ENCODE measurements around the gene PPDPF. TPM values are rescaled to one million over a fixed set of nuclear protein-coding genes. Genes with fewer than 3 reads are reported as not detected.

Gene PPDPF
- polyA plus RNA-seq, 3 donors: 13.4 to 39.9 (median 26.1) TPM

- H3K9ac ChIP-seq (ENCODE audit: insufficient read depth, low read length, poor library complexity, severe bottlenecking): no peak overlapping the region
- no peaks in the 10 kb centered on the region for H3K36me3 ChIP-seq (replicated peaks in 1 of 2; ENCODE audit: control insufficient read depth in 1 of 2, insufficient read depth in 2 of 2, low read length in 2 of 2)
- peak in 2 of 3 donors; percentile 29 to 59 for DNase-seq
- TF ChIP-seq, protein P1, sequence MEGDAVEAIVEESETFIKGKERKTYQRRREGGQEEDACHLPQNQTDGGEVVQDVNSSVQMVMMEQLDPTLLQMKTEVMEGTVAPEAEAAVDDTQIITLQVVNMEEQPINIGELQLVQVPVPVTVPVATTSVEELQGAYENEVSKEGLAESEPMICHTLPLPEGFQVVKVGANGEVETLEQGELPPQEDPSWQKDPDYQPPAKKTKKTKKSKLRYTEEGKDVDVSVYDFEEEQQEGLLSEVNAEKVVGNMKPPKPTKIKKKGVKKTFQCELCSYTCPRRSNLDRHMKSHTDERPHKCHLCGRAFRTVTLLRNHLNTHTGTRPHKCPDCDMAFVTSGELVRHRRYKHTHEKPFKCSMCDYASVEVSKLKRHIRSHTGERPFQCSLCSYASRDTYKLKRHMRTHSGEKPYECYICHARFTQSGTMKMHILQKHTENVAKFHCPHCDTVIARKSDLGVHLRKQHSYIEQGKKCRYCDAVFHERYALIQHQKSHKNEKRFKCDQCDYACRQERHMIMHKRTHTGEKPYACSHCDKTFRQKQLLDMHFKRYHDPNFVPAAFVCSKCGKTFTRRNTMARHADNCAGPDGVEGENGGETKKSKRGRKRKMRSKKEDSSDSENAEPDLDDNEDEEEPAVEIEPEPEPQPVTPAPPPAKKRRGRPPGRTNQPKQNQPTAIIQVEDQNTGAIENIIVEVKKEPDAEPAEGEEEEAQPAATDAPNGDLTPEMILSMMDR (IDR thresholded peaks at IDR 0.05): peak; percentile 45
- H3K27me3 Mint-ChIP-seq (ENCODE audit: low read depth in 3 of 3): peaks cover 9 to 24% (median 13%) of the 10 kb centered on the region in 3 donors
- H3K4me3 Mint-ChIP-seq: peak overlapping the region in 1 of 2 donors; percentile 63
- H3K27ac ChIP-seq (ENCODE audit: low read depth in 1 of 2, low read length in 2 of 2): peak overlapping the region in 1 of 2 donors; percentile 90
- H3K4me2 ChIP-seq (replicated peaks; ENCODE audit: extremely low read depth, low read length, poor library complexity, severe bottlenecking): peak overlapping the region; percentile 82
- H3K4me1 Mint-ChIP-seq: peaks cover 16% of the 10 kb centered on the region
- H2AFZ ChIP-seq (ENCODE audit: insufficient read depth, low read depth, low read length, poor library complexity, severe bottlenecking): peak overlapping the region; percentile 61
- WGBS (ENCODE audit: insufficient coverage): 89% methylated on average over 7 of the region's 27 CpGs
- no peaks in the 10 kb centered on the region for H3K79me2 ChIP-seq (ENCODE audit: insufficient read depth, low read length)
- peak overlapping the region in 1 of 3 experiments; percentile 77 for H3K4me3 ChIP-seq (replicated peaks in 1 of 3; ENCODE audit: low read depth in 2 of 3, low read length in 3 of 3)
- H3K9me3 Mint-ChIP-seq: peaks cover 0 to 3% (median 0%) of the 10 kb centered on the region in 7 donors
- no peaks in the 10 kb centered on the region for H3K9me3 ChIP-seq (replicated peaks in 1 of 2; ENCODE audit: control insufficient read depth in 1 of 2, insufficient read depth in 1 of 2, low read length in 2 of 2)
- peak overlapping the region in 2 of 7 donors; percentile 54 to 80 for H3K27ac Mint-ChIP-seq
- H3K27me3 ChIP-seq (ENCODE audit: control insufficient read depth in 2 of 2, insufficient read depth in 2 of 2, low read length in 2 of 2): peaks cover 0 to 21% of the 10 kb centered on the region in 2 donors
- no peaks in the 10 kb centered on the region for H4K20me1 ChIP-seq (ENCODE audit: insufficient read depth, low read length)
- H3K4me1 ChIP-seq (ENCODE audit: control insufficient read depth in 1 of 2, insufficient read depth in 2 of 2, low read length in 2 of 2): peaks cover 23 to 28% of the 10 kb centered on the region in 2 donors
- intact Hi-C loops (cut with micrococcal nuclease): loop anchor here (5.0 to 10.0 kb wide), 7 partner anchors 39 to 444 kb away; partner anchors contain the start of genes GMEB2 (in 2 of the 2), ABHD16B (in 1 of the 2), PRPF6 (in 1 of the 2) and TPD52L2 (in 1 of the 2)
- peaks cover 0 to 2% of the 10 kb centered on the region in 2 donors for H3K36me3 Mint-ChIP-seq
Observed at GRCh38 chr20:63538204-63539091, 17.9 kb downstream of the PPDPF start.

DNA sequence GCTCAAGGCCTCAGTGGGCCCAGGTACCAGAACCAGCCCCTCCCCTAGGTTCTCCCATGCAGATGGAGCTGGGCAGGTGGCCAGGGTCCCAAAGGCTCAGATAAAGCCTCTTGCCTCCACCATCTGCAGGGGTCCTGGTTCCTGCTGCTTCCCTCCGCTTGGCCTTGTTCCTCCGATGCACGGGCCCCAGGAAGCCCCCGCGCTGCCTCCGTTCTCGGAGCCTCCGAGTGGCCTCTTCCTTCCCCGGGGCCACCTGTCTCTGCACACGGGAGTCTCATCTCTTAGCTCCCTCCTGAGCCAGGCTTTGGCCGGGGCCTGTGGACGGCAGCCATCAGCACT, 18.5 kb downstream of the PPDPF start:
- no peaks in the 10 kb centered on the region for H3K79me2 ChIP-seq (ENCODE audit: insufficient read depth, low read length)
- WGBS (ENCODE audit: insufficient coverage): 66% methylated on average over 12 of the region's 12 CpGs
- peaks cover 0 to 2% of the 10 kb centered on the region in 2 donors for H3K36me3 Mint-ChIP-seq
- peaks cover 9 to 28% (median 13%) of the 10 kb centered on the region in 3 donors for H3K27me3 Mint-ChIP-seq (ENCODE audit: low read depth in 3 of 3)
- H3K4me3 Mint-ChIP-seq: no peak overlapping the region
- no peaks in the 10 kb centered on the region for H3K9me3 ChIP-seq (replicated peaks in 1 of 2; ENCODE audit: control insufficient read depth in 1 of 2, insufficient read depth in 1 of 2, low read length in 2 of 2)
- H4K20me1 ChIP-seq (ENCODE audit: insufficient read depth, low read length): no peaks in the 10 kb centered on the region
- peaks cover 23 to 28% of the 10 kb centered on the region in 2 donors for H3K4me1 ChIP-seq (ENCODE audit: control insufficient read depth in 1 of 2, insufficient read depth in 2 of 2, low read length in 2 of 2)
- H2AFZ ChIP-seq (ENCODE audit: insufficient read depth, low read depth, low read length, poor library complexity, severe bottlenecking): no peak overlapping the region
- H3K36me3 ChIP-seq (replicated peaks in 1 of 2; ENCODE audit: control insufficient read depth in 1 of 2, insufficient read depth in 2 of 2, low read length in 2 of 2): no peaks in the 10 kb centered on the region
- TF ChIP-seq, protein P1 (IDR thresholded peaks at IDR 0.05): no peak
- H3K27me3 ChIP-seq (ENCODE audit: control insufficient read depth in 2 of 2, insufficient read depth in 2 of 2, low read length in 2 of 2): peaks cover 0 to 21% of the 10 kb centered on the region in 2 donors
- H3K27ac Mint-ChIP-seq: no peak overlapping the region
- H3K27ac ChIP-seq (ENCODE audit: low read depth in 1 of 2, low read length in 2 of 2): no peak overlapping the region
- H3K4me2 ChIP-seq (replicated peaks; ENCODE audit: extremely low read depth, low read length, poor library complexity, severe bottlenecking): no peak overlapping the region
- H3K4me3 ChIP-seq (replicated peaks in 1 of 3; ENCODE audit: low read depth in 2 of 3, low read length in 3 of 3): no peak overlapping the region
- H3K4me1 Mint-ChIP-seq: peaks cover 16% of the 10 kb centered on the region
- H3K9ac ChIP-seq (ENCODE audit: insufficient read depth, low read length, poor library complexity, severe bottlenecking): no peak overlapping the region
- DNase-seq: no peak
- intact Hi-C loops (cut with micrococcal nuclease): loop anchor here (5.0 to 10.0 kb wide), 7 partner anchors 38 to 443 kb away; partner anchors contain the start of genes GMEB2 (in 2 of the 2), ABHD16B (in 1 of the 2), PRPF6 (in 1 of the 2) and TPD52L2 (in 1 of the 2)
- peaks cover 0 to 3% (median 0%) of the 10 kb centered on the region in 7 donors for H3K9me3 Mint-ChIP-seq
